ENCODE results near the gene CIRBP. TPM values are rescaled to one million over a fixed set of nuclear protein-coding genes. Genes with fewer than 3 reads are reported as not detected.

CIRBP gene
- total and polyA plus RNA-seq, 2 of the 13 experiments (the other 11 are each of a cell fraction or from before 2014, with no cell fraction given): 133 to 140 TPM

- TF ChIP-seq ZSCAN5A (CRISPR knock-in tag; IDR thresholded peaks at IDR 0.05; ENCODE audit: borderline replicate concordance) (no peak), NFKB2 (CRISPR knock-in tag; IDR thresholded peaks at IDR 0.05; ENCODE audit: borderline replicate concordance) (no peak), STAG1 (CRISPR knock-in tag; IDR thresholded peaks at IDR 0.05) (no peak), SKI (IDR thresholded peaks at IDR 0.05; ENCODE audit: partially characterized antibody) (peak; percentile 90), ZNF441 (CRISPR knock-in tag; IDR thresholded peaks at IDR 0.05; ENCODE audit: borderline replicate concordance) (peak; percentile 84; the same call in 1 of the 2 replicates), BCL3 (CRISPR knock-in tag; IDR thresholded peaks at IDR 0.05) (no peak), NFIB (CRISPR knock-in tag; IDR thresholded peaks at IDR 0.05; ENCODE audit: borderline replicate concordance) (no peak), KDM5B (CRISPR knock-in tag; IDR thresholded peaks at IDR 0.05; ENCODE audit: borderline replicate concordance) (no peak; the same call in 1 of the 2 replicates), YY1 (IDR thresholded peaks at IDR 0.05; ENCODE audit: insufficient read depth, insufficient replicate concordance, low read depth, low read length) (peak; percentile 25), PHF21A (CRISPR knock-in tag; IDR thresholded peaks at IDR 0.05) (peak; percentile 99), KLF6 (CRISPR knock-in tag; IDR thresholded peaks at IDR 0.05) (no peak), MLLT10 (CRISPR knock-in tag; IDR thresholded peaks at IDR 0.05) (no peak), SPEN (CRISPR knock-in tag; IDR thresholded peaks at IDR 0.05; ENCODE audit: low read depth) (peak; percentile 94; the same call in 1 of the 2 replicates), CREBL2 (CRISPR knock-in tag; IDR thresholded peaks at IDR 0.05; ENCODE audit: borderline replicate concordance) (no peak), KAT7 (CRISPR knock-in tag; IDR thresholded peaks at IDR 0.05; ENCODE audit: borderline replicate concordance) (peak; percentile 35), ATF4 (CRISPR knock-in tag; IDR thresholded peaks at IDR 0.05) (no peak), NFYC (CRISPR knock-in tag; IDR thresholded peaks at IDR 0.05) (peak; percentile 33; the same call in 1 of the 2 replicates), HMGXB3 (CRISPR knock-in tag; IDR thresholded peaks at IDR 0.05; ENCODE audit: borderline replicate concordance) (0 out of 2 replicates have a peak, but pooled peaks have one; percentile 39), ZGPAT (CRISPR knock-in tag; IDR thresholded peaks at IDR 0.05) (peak; percentile 93)
These were observed 24.3 kb upstream of the CIRBP start (continued) for GRCh38 chr19:1244693-1245451.

All from HepG2 (cell line).